GM18868 (cell line): ENCODE results near the gene UBXN10.

Source experiments
- ATAC-seq: cut with Tn5 transposase; IDR thresholded peaks from one replicate; pipeline ENCODE4 v1.9.1; 2021; ENCODE audit warnings: mild to moderate bottlenecking, moderate library complexity; ENCODE audit not compliant: unreplicated experiment

Gene UBXN10, protein sequence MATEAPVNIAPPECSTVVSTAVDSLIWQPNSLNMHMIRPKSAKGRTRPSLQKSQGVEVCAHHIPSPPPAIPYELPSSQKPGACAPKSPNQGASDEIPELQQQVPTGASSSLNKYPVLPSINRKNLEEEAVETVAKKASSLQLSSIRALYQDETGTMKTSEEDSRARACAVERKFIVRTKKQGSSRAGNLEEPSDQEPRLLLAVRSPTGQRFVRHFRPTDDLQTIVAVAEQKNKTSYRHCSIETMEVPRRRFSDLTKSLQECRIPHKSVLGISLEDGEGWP

DNA sequence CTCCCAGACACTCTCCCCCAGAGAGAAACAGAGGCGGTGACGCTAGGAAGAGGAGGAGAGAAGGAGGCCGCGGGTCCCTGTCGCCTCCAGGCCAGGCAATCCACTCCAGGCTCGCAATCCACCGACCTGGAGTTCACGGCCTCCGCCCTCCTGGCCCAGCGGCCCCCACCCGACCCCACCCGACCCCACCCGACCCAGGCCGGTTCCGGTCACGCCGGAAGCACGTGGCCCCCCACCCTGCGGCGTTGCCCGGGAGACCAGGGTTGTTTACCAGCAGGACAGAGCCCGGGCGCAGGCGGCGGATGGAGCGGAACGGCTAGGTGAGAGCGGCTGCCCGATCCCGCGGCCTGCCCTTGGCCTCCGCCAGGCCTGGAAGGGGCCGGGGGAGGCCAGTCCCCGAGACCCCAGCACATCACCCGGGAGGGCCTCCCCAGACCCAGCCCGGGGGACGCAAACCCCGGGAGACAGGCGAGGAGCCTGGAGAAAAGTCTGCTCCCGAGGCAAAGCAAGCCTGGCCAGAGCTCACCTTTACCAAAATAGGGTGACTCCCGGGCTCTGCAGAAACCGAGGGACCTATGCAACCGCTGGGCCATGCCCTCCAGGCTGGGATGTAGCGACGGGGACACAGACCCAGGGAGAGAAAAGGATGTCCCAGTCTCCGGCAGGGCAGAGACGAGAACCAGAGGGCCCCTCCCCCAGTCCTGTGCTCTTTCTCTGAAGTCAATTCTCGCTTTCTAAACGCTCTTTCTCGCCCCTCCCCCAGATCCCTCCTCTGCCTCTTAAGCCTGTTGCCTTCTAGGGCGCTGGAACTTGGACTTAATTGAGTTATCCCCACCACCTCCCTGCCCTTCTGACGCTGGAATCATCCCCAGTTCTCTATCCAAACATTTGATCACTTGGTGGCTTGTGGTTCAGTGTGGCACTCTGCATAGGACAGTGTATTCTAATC is at the start of gene UBXN10, which contains the start of gene PLA2G2C:
TSS of gene UBXN10 (plus strand) at position 263 of the 949 bp plus-strand sequence. CDS start 4,466 bp downstream, outside the sequence.
TSS of gene PLA2G2C (minus strand) at position 685 of the 949 bp plus-strand sequence. CDS start 9,155 bp downstream, outside the sequence.
- ATAC-seq = no peak

DNA sequence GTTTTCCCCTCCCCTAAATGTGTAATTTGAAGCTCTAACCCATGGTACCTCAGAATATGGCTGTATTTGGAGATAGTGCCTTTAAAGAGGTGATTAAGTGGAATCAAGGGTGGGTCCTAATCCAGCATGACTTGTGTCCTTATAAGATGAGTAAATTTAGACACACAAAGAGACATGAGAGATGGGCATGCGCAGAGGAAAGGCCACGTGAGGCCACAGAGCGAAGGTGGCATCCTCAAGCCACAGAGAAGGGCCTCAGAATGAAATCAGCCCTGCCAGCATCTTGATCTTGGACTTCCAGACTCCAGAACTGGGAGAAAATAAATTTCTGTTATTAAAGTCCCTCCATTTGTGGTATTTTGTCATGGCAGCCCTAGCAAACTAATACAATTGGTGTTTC is 49.6 kb upstream of the UBXN10 start:
- ATAC-seq = no peak

DNA sequence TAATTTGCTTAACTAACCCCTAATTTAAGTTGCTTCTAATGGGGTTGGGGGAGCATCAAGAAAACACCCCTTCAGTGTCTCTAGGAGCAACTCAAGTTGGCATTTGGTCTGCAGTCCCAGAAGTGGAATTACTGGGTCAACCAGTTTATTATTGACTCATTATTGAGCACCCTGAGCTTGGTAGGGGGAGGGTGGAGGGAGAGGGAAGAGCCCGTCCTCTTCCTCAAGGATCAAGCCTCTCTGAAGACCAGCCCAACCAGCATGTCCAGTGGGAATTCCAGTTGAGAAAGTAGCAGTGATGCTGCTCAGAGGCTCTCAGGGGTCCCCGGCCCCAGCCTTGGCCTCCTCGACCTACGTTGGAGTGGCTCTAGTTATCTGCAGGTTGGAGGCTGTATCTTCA is 48.8 kb upstream of the UBXN10 start:
- ATAC-seq = no peak

DNA sequence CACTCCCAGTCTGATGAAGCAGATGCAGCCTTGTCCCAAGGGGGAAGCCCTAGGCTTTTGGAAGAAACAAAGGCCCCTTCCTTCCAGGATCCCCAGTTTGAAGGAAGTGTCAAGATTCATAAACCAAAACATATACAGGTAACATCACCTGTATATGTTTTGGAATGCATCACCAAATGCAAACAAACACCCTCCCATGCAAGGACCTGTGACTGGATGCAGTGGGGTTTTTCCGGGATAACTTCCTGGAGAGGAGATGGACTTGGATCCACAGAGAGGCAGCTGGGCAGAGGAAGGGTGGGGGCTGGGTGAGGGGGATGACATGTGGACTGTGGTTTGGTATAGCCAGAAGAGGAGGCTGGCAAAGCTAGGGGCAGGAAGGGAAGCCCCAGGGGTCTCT is 48.3 kb upstream of the UBXN10 start:
- no peak for ATAC-seq

DNA sequence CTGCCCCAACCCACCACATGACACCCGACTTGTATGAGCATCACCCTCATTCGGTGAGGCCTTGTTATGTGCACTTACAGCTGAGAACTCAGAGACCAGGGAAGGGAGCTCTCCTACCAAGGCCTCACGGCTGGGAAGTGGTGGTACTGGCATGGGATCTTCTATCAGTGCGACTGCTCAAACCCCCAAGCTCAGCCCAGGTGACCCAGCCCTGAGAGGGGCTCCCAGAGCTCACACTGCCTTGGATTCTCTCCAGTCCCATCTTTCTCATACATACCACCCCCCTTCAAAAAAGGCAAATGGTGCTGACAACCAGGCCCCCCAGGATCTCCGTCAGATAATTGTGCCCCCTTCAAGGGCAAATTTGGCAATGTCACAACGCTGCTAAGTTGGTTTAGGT is 47.5 kb upstream of the UBXN10 start:
- ATAC-seq = no peak

DNA sequence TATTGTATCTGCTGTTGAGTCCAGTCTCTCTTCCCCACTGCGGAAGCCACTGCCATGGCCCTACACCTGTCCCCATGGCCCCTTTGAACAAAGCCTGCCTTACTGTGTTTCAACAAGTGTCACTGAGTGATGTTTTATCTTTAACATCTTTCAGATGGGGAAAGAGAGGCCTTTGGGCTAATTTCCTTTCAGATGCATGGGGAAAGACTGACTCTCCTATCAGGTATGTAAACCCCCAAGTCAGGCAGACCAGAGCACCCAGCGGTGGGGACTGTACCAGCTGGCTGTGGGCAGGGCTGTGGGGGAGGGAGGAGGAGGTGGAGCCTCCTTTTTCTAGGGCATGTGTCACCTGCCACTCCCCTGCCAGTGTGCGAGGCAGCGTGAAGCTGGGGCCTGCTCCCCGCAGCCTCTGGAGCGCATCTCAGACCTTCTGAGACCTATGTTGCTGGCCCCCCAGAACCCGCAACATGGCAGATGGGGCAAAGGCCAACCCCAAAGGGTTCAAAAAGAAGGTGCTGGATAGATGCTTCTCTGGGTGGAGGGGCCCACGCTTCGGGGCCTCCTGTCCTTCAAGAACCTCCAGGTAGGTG is 46.8 kb upstream of the UBXN10 start, which contains the start of gene PLA2G2F:
TSS of gene PLA2G2F (plus strand) at position 363 of the 590 bp plus-strand sequence. CDS start at position 468, 105 bp downstream.
- ATAC-seq = no peak

DNA sequence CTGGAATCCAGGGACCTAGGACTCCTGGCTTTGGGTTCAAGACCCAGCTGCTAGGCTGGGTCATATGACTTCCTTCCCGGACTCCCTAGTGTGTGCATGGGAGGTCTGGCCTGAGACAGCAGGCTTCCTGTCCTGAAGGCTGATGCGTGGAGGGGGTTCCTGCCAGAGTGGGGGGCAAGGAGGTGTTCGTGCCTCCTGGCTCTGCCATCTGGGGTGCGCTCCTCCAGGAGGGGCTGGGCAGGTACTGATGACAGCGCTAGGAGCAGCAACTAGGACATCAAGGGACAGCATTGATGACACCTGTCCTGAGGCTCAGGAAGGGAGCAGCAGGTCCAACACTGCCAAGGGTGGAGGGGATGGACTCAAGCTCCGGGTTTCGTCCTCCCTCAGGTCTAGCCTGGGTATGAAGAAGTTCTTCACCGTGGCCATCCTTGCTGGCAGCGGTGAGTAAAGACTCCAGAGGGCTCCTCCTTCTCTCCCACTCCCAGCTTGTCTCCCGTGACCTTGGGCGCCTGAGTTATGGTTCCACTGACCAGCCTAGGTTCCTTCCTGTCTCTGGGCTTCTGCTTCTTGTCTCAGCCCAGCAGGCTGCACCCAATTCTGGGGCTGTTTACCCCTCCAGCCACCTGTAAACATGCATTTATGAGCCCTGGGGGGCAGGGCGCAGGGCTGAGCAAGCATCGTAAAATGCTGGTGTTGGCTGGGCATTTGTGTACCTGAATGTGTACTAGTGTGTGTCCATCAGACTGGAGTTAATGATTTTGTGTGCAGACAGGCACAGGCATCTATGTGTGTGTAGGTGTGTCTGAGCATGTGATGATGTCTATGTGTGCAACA is 45.9 kb upstream of the UBXN10 start:
- ATAC-seq = no peak

DNA sequence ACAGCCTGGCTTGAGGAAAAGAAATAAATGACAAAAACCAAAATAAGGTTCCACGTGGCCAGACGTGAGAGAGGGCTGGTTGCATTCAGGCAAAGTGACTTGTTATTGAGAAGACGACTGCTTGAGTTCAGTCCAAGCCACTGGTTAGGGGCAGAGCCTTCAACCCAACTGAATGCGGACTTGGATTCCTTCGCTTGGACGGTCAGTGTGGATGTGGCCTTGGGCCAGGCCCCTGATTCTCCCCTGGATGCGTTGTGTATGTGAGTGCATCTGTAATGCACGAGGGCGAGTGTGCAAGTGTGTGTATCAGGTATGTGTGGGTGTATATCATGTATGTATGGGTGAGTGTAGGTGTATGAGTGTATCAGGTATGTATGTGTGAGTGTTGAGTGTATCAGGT is 44.9 kb upstream of the UBXN10 start:
- ATAC-seq = no peak

DNA sequence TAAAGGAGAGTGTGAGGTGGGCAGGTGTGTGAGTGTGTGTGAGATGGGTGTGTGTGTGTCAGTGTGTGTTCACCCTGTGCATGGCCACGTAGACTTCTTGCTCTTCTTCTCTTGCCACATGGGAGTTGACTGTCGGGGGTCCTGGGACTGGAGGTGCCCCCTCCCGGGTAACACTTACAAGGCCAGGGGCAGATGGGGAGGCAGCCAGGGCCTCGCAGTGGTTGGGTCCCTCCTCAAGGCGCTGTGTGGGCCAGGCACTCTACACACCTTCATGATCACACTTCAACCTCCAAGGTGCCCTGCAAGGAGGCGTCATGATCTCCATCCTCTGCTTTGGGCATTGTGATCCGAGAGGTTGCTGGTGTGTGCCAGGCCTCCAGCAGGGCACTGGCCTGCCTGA is 44.4 kb upstream of the UBXN10 start:
- no peak for ATAC-seq

DNA sequence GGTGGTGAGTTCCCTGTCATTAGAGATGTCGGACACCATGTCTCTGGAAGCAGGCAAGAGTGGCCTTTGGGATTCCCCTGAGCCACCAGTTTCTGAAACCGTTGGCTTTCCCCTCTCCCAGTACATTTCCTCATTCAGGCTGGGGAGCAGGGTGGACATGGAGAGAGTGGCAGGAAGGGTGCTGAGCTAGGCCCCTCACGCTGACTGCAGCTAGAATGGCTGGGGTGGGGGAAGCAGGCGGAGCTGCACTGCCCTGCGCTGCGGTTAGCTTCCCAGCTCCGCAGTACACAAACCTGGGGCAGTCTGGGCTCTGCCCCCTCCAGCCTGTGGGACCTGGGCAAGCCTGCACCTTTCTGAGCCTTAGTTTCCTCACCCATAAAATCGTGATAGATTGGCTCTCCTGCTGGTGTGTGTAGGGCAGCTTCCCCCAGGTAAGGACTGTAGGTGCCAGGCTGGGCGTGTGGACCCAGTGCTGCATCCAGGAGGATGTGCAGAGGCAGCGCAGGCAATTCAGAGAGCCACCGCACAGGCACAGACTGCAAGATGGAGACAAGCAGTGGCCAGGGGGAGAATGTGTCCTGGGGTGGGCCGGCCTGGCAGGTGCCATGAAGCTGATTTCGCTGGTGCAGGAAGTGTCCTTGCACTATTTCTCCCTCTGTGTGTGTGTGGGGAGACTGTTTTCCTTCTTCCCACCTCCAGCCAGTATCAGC is 43.7 kb upstream of the UBXN10 start:
- no peak for ATAC-seq

DNA sequence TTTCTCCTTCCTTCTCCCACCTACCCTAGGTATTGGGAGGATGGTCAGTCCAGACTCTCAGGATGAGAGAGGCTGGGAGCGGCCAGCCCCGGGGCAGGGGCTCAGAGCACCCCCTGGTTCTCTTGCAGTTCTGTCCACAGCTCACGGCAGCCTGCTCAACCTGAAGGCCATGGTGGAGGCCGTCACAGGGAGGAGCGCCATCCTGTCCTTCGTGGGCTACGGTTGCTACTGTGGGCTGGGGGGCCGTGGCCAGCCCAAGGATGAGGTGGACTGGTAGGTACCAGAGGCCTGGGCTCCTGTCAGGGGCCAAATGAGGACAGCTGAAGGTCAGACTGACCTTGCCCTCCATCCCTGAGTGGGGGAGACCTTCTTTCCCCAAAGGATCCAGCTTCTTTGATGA is 42.6 kb upstream of the UBXN10 start:
- no peak for ATAC-seq

DNA sequence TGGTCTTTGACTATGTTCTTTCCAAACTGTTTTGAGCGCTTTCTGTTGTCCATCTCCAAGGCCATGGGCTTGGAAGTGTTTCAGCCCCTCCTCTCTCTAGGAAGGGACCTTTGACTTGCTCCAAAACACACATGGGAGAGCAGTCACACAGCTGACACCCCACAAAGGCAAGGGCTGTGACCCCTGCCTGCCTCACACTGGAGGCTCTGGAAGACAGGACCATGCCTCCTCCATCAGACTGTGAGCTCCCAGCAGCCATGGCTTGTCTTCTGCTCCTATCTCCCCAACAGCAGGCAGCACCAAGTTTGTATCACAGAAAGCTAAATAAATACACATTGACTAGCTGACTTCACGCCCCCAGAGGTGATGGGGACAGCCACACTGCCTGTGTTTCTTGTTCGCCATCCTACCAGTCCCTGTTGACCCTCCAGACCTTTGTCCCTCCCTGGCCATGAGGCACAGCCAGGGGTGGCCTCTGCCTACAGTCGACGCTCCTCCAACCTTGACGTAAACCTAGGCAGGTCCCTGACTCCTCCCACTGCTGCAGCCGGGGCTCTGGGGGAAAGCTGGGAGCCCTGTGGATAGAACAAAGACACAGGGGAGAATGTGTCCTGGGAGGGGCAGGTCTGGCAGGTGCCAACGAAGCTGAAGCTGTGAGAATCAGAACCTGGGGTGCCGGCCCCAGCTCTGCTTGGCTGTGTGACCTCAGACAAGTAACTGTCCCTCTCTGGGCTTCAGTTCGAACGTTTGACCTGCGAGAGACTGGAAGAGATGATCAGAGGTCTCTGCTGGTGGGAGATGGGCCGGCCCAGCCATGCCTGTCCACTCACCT is 41.9 kb upstream of the UBXN10 start:
- no peak for ATAC-seq

DNA sequence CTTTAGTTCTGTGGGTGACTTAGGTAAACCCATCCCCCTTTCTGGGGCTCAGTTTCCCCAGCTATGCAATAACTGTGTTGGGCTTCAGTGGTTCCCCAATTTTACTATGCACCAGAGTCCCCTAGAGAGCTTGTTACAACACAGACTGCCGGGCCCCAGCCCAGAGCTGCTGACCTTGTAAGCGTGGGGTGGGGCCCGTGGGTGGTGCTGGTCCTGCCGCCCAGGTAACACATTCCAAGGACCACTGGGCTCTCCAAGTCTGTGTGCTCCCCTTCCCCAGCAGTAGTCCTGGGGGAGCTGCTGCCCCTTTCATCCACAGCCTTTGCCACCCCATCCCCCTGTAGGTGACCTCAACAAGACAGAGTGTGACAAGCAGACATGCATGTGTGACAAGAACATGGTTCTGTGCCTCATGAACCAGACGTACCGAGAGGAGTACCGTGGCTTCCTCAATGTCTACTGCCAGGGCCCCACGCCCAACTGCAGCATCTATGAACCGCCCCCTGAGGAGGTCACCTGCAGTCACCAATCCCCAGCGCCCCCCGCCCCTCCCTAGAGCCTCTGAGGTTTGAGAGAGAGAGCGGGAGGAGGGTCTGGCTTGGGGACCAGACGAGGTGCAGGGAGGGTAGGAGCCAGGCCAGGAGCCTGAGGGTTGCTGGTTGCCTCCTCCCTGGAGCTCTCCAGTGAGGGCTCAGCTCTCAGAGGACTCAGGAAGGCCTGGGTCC is 37.9 kb upstream of the UBXN10 start:
- no peak for ATAC-seq

DNA sequence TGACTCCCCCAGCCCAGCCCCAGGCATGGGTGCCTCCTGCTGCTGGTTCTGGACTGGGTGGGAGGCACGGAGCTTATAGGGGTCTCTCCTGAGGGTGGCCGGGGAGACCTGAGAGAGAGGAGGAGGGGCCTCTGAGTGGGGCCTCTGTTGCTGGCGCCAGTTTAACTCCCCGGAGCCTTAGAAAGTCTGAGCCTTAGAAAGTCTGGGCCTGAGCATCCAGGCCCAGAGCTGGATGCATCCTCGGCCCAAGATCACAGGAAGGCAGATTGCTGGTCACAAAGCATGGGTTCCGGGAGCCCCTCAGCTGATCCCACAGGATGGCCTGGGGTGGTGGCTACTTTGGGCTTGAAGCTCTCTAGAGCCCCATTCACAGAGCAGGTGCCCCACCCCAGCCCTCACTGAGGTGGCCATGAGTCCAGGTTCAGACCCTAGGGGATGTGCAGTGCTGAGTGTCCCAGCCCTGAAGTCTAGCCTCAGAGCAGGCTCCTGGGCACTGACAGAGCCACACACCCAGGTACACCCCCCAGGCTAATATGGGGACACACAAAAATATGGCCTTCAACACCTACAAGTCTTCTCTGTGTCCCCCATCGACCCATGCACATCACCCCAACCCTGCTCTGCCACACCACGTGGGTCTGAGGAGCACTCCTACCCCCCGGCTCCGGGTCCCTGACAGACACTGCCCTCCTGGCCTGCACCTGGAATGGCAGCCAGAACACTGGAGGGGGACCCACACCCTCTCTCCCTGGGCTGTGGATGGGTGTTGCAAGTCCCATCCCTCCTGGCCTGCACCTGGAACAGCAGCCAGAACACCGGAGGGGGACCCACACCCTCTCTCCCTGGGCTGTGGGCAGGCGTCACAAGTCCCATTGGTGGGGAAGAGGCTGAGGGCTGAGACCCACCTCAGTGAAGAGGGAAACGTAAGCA is 37.1 kb upstream of the UBXN10 start:
- ATAC-seq = no peak

DNA sequence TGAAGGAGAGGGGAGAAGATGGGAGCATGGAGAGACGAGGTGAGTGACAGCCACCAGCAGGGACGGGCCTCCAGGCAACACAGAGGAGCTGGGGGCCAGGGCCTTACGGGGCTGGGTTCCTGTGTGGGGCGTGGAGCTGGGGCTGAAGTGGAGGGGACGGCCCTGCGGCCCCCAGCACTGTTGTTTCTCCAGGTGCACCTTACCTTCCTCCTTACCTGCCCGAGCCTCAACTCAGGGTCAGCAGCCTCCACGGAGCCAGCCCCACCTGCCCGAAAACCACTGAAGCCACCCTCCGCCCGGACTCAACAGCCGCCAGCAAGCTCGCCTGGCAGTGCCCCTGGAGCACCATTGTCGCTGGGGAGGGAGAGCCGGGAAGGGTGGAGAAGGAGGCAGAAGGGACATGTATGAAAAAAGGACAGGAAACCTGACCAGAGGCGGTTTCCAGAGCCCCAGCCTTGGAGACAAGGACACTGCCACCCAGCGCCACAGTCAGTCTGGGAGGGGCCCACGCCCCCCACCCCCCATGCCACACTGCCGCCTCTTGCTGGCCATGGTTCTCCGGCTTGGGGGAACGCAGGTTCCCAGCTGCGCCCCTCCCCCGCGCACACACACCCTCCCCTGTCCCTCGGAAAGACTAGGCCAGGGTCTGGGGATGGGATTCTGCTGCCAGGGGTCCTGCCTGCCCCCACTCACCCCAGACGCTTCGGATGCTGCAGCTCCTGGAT is 36.1 kb upstream of the UBXN10 start:
- ATAC-seq = no peak

DNA sequence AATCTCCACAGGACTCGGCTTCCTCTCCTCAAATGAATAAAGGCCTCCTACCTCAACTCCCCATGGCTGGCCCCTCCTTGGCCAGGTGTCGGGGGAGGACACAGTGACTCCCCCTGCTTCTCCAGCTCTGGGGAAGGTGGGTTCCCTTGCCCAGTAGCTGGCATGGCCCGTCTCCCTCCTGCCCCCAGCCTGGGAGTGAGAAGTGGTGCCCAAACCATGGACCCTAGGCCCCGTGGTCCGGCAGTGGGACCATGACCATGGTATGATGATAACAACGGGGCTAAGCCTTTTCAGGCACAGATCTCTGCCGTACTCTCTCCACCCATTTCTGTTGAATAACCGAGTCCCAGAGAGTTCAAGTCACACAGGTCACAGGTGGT is 35.6 kb upstream of the UBXN10 start:
- no peak for ATAC-seq

DNA sequence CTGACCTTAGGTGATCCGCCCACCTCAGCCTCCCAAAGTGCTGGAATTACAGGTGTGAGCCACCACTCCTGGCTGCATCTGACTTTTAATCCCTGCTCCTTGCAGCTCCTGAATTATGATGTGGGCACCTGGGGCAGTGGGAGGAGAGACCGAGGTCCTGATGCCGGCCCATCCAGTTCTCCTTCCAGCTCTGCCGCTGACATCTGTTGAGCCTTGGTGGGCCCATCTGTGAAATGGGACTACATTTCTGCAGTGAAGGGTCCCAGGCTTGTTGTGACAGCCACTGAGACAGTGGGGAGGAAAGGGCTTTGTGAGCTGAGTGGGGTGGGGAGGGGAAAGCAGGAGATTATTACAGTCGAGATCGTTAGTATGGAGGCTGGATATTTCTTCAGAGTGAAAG is 34.9 kb upstream of the UBXN10 start:
- no peak for ATAC-seq
